ENCODE measurements around the gene PHKG2.

PHKG2 gene

GRCh38 chr16:30736995-30737793 lies 11.0 kb upstream of the PHKG2 start:
- Histone ChIP-seq H3K9me2 (replicated peaks; ENCODE audit: insufficient read depth, low read length) (no peaks in the 10 kb centered on the region), H3K27ac (ENCODE audit: low read depth, low read length) (no peak overlapping the region), H3K36me3 (ENCODE audit: low read length) (peaks cover 13% of the 10 kb centered on the region; the same call in 1 of the 2 replicates), H3K27me3 (ENCODE audit: low read length) (no peaks in the 10 kb centered on the region), H4K20me1 (ENCODE audit: low read depth, low read length) (no peaks in the 10 kb centered on the region), H3K9ac (ENCODE audit: low read length) (no peak overlapping the region), H3K79me2 (ENCODE audit: insufficient read depth, low read length) (no peaks in the 10 kb centered on the region), H3K4me3 (ENCODE audit: insufficient read depth, low read length, poor library complexity, severe bottlenecking) (no peak overlapping the region), H3K9me3 (ENCODE audit: insufficient read depth, low read length) (no peaks in the 10 kb centered on the region), H3K4me2 (ENCODE audit: low read depth, low read length, poor library complexity, severe bottlenecking) (no peak overlapping the region), H2AFZ (ENCODE audit: low read depth, low read length, severe bottlenecking) (no peak overlapping the region), H3F3A (ENCODE audit: insufficient read depth) (no peaks in the 10 kb centered on the region)
- no peak for TF ChIP-seq EZH2phosphoT487 (conservative IDR thresholded peaks at IDR 0.05; ENCODE audit: low read length)
- TF ChIP-seq CTCF (IDR thresholded peaks at IDR 0.05; ENCODE audit: insufficient read depth, low read length, poor library complexity, severe bottlenecking) = no peak

DNA sequence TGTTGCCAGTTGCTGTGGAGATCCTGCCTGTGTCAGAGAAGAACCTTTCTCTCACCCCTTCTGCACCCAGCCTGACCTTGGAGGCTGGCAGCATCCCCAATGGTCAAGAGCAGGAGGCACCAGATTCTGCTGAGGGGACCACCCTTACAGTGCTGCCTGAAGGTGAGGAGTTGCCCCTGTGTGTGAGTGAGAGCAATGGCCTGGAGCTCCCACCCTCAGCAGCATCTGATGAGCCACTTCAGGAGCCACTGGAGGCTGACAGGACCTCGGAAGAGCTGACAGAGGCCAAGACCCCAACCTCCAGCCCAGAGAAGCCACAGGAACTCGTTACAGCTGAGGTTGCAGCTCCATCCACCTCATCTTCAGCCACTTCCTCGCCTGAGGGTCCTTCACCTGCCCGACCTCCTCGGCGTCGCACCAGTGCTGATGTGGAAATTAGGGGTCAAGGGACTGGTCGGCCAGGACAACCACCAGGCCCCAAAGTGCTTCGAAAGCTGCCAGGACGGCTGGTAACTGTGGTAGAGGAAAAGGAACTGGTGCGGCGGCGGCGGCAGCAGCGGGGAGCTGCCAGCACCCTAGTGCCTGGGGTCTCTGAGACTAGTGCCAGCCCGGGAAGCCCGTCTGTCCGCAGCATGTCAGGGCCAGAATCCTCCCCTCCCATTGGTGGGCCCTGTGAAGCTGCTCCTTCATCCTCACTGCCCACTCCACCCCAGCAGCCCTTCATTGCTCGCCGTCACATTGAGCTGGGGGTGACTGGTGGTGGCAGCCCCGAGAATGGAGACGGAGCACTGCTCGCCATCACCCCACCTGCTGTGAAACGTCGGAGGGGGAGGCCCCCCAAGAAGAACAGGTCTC lies 10.2 kb upstream of the PHKG2 start:
- Histone ChIP-seq H3K9me3 (ENCODE audit: insufficient read depth, low read length) (no peaks in the 10 kb centered on the region), H3F3A (ENCODE audit: insufficient read depth) (no peaks in the 10 kb centered on the region), H3K4me2 (ENCODE audit: low read depth, low read length, poor library complexity, severe bottlenecking) (no peak overlapping the region), H4K20me1 (ENCODE audit: low read depth, low read length) (no peaks in the 10 kb centered on the region), H3K79me2 (ENCODE audit: insufficient read depth, low read length) (no peaks in the 10 kb centered on the region), H2AFZ (ENCODE audit: low read depth, low read length, severe bottlenecking) (no peak overlapping the region), H3K27ac (ENCODE audit: low read depth, low read length) (no peak overlapping the region), H3K9me2 (replicated peaks; ENCODE audit: insufficient read depth, low read length) (no peaks in the 10 kb centered on the region), H3K27me3 (ENCODE audit: low read length) (no peaks in the 10 kb centered on the region), H3K4me3 (ENCODE audit: insufficient read depth, low read length, poor library complexity, severe bottlenecking) (no peak overlapping the region), H3K9ac (ENCODE audit: low read length) (no peak overlapping the region), H3K36me3 (ENCODE audit: low read length) (peaks cover 11% of the 10 kb centered on the region; the same call in 1 of the 2 replicates)
- TF ChIP-seq CTCF (IDR thresholded peaks at IDR 0.05; ENCODE audit: insufficient read depth, low read length, poor library complexity, severe bottlenecking) (no peak), EZH2phosphoT487 (conservative IDR thresholded peaks at IDR 0.05; ENCODE audit: low read length) (no peak)

GRCh38 chr16:30738984-30739951 lies 9.0 kb upstream of the PHKG2 start:
- Histone ChIP-seq H3K36me3 (ENCODE audit: low read length) (peaks cover 10% of the 10 kb centered on the region; the same call in 1 of the 2 replicates), H3K9ac (ENCODE audit: low read length) (no peak overlapping the region)
- TF ChIP-seq EZH2phosphoT487 (conservative IDR thresholded peaks at IDR 0.05; ENCODE audit: low read length) = no peak
- TF ChIP-seq CTCF (IDR thresholded peaks at IDR 0.05; ENCODE audit: insufficient read depth, low read length, poor library complexity, severe bottlenecking) = no peak

More at GRCh38 chr16:30738984-30739951, 9.0 kb upstream of the PHKG2 start:
- H3F3A ChIP-seq (ENCODE audit: insufficient read depth) = peaks cover 6% of the 10 kb centered on the region
- H3K9me2 ChIP-seq (replicated peaks; ENCODE audit: insufficient read depth, low read length) = no peaks in the 10 kb centered on the region
- H3K27me3 ChIP-seq (ENCODE audit: low read length) = no peaks in the 10 kb centered on the region
- H3K27ac ChIP-seq (ENCODE audit: low read depth, low read length) = no peak overlapping the region
- H3K79me2 ChIP-seq (ENCODE audit: insufficient read depth, low read length) = no peaks in the 10 kb centered on the region
- H3K9me3 ChIP-seq (ENCODE audit: insufficient read depth, low read length) = no peaks in the 10 kb centered on the region
- no peak overlapping the region for H3K4me2 ChIP-seq (ENCODE audit: low read depth, low read length, poor library complexity, severe bottlenecking)
- H3K4me3 ChIP-seq (ENCODE audit: insufficient read depth, low read length, poor library complexity, severe bottlenecking) = no peak overlapping the region
- no peaks in the 10 kb centered on the region for H4K20me1 ChIP-seq (ENCODE audit: low read depth, low read length)
- H2AFZ ChIP-seq (ENCODE audit: low read depth, low read length, severe bottlenecking) = no peak overlapping the region

Data from SU-DHL-6 (cell line).